D721Med (cell line): Measurements from ENCODE around the gene EVI2B.
"Not testable (repeated sequence)": the region's sequence is repeated elsewhere in the genome, so short reads cannot be mapped to it uniquely, and the experiment has no call there.

Experiments used
- DNase-seq: peaks from one replicate; pipeline ENCODE4 v3.0.0; 2011; ENCODE audit warnings: low spot score; ENCODE audit not compliant: insufficient read length
- FAIRE-seq: peaks from 2 replicates; lab custom pipeline; 2011; peaks lifted over from hg19 to GRCh38; lab: Jason Lieb, UNC
- TF ChIP-seq, protein P1 (sequence below): IDR thresholded peaks from 2 replicates; pipeline ENCODE4 v1.5.1; 2012; ENCODE audit warnings: mild to moderate bottlenecking, control low read depth; ENCODE audit not compliant: insufficient read depth; ENCODE audit errors: missing control alignments

The EVI2B gene

GRCh38 chr17:31272803-31273202 lies 41.1 kb downstream of the EVI2B start:
- no peak for FAIRE-seq
- TF ChIP-seq, protein P1, sequence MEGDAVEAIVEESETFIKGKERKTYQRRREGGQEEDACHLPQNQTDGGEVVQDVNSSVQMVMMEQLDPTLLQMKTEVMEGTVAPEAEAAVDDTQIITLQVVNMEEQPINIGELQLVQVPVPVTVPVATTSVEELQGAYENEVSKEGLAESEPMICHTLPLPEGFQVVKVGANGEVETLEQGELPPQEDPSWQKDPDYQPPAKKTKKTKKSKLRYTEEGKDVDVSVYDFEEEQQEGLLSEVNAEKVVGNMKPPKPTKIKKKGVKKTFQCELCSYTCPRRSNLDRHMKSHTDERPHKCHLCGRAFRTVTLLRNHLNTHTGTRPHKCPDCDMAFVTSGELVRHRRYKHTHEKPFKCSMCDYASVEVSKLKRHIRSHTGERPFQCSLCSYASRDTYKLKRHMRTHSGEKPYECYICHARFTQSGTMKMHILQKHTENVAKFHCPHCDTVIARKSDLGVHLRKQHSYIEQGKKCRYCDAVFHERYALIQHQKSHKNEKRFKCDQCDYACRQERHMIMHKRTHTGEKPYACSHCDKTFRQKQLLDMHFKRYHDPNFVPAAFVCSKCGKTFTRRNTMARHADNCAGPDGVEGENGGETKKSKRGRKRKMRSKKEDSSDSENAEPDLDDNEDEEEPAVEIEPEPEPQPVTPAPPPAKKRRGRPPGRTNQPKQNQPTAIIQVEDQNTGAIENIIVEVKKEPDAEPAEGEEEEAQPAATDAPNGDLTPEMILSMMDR, result no peak
- no peak for DNase-seq

DNA sequence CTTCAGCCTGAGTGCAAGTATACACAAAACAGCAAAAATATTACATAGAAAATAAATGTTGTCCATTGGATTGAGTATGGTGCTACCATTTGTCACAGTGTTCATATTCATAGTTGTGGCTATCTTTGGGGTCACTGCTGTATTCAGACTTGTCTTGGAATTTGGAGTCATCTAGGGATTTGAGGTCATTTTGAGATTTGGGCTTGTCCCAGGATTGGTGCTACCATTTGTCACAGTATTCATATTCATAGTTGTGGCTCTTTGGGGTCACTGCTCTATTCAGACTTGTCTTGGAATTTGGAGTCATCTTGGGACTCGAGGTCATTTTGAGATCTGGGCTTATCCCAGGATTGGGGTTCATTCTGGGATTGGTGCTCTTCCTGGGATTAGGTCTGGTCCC lies 41.6 kb downstream of the EVI2B start:
- TF ChIP-seq, protein P1, result no peak
- DNase-seq (no peak), FAIRE-seq (no peak)

- TF ChIP-seq, protein P1, result no peak
- no peak for DNase-seq
- no peak for FAIRE-seq
These were observed 44.3 kb downstream of the EVI2B start for GRCh38 chr17:31269578-31269983.

DNA sequence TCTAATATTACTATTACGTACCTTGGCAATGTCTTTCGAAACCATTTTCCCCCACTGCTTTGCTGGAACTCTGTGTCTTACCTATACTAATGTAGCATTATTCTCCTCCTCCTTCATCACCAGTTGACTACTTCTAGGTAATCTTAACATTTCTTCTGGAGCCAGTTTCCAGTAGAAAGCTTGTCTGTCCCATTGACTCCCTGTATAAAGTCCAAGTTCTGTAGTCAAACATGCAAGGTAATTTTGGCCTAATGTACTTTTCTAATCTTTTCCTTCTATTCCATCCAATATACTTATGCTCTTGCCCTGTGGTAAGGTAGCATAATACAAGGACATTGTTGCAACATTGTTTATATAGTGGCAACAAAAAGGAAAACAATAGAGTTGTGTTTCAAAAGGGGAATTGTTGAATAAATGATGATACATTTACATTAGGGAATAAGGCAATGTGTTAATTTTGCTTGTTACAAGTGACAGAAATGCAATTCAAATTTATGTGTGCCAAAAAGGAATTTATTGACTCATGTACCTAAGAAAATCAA lies 44.7 kb downstream of the EVI2B start:
- DNase-seq (no peak), FAIRE-seq (no peak)
- TF ChIP-seq, protein P1, result no peak

GRCh38 chr17:31266042-31266441 lies 47.8 kb downstream of the EVI2B start:
- no peak for DNase-seq
- no peak for FAIRE-seq
- TF ChIP-seq, protein P1, result peak; percentile 5

- FAIRE-seq, result not testable (repeated sequence)
These were observed 50.9 kb downstream of the EVI2B start for GRCh38 chr17:31262923-31263322.

DNA sequence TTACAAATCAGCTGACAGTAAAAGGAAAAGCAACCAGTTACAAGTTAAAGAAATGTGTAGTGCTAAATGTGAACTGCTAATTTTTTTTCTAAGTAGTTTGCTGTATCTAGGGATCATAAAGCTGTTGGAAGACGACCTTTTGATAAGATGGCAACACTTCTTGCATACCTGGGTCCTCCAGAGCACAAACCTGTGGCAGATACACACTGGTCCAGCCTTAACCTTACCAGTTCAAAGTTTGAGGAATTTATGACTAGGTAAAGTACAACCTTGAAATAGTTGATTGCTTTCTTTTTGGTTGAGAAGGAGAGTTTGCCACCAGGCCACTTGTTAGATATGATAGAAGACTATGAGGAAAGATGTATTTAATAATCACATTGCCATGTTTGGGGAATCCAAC lies 52.3 kb downstream of the EVI2B start:
- TF ChIP-seq, protein P1, result no peak
- no peak for FAIRE-seq
- DNase-seq, result no peak

More at GRCh38 chr17:31262923-31263322, 50.9 kb downstream of the EVI2B start:
- not testable (repeated sequence) for DNase-seq

DNA sequence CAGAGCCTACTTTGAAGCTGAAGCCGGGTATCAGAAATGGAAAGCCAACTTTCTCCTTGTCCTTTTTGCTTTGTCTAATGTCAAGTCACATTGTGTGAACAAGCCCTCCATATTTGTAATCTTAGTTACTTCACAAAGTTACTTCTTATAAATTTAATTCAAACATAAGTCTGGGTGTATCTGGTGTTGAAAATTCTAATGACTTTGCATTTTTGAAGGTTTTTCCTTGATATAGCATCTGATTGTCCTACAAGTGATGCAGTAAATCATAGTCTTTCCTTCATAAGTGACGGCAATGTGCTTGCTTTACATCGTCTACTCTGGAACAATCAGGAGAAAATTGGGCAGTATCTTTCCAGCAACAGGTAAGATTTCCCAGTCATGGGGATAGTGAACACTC lies 53.7 kb downstream of the EVI2B start:
- no peak for FAIRE-seq
- TF ChIP-seq, protein P1, result no peak
- no peak for DNase-seq
